Measurements from ENCODE around the gene HASPIN. TPM values are rescaled to one million over a fixed set of nuclear protein-coding genes. Genes with fewer than 3 reads are reported as not detected.
A peak's percentile ranks its signal among the peaks of the same experiment; 100 is the strongest.

The HASPIN gene
- total RNA-seq = 1 to 10 TPM in 1 of 6 experiments, under 1 TPM in 4, not detected in 1; 0.07 to 1.1 (median 0.27) TPM
- long read RNA-seq = 0 reads

- H3K9me3 ChIP-seq = no peaks in the 10 kb centered on the region
- H3K36me3 ChIP-seq = peaks cover 0 to 2% (median 0%) of the 10 kb centered on the region in 4 donors
- ATAC-seq (peak; percentile 89 to 97 (median 96)), DNase-seq (peak; percentile 92 to 93 (median 93))
- intact Hi-C loops (cut with DNase I) = no loop called here
- TF ChIP-seq CTCF (IDR thresholded peaks at IDR 0.05) = peak in 2 of 4 donors; percentile 7 to 48
- TF ChIP-seq POLR2A (IDR thresholded peaks at IDR 0.05) = peak; percentile 34
- peak within 1 kb of the TSS; percentile 70 to 77 (median 71) for H3K27ac ChIP-seq
- WGBS (ENCODE audit: insufficient coverage, low coverage, low lambda C conversion rate, missing lambda C conversion rate) = 0% methylated on average over 6 of the region's 98 CpGs
- H3K27me3 ChIP-seq = no peaks in the 10 kb centered on the region
- peaks cover 0 to 13% (median 0%) of the 10 kb centered on the region in 4 donors for H3K4me1 ChIP-seq
- peak within 1 kb of the TSS; percentile 65 to 87 (median 82) for H3K4me3 ChIP-seq
Observed at GRCh38 chr17:3723556-3724377, at the start of gene HASPIN. Gene HASPIN, plus strand, starts transcription at chr17:3723903. Its CDS starts 33 bp downstream, at chr17:3723936.

GRCh38 chr17:3675886-3676285 lies 47.8 kb upstream of the HASPIN start:
- intact Hi-C loops (cut with DNase I) = no loop called here
- Histone ChIP-seq H3K27me3 (no peaks in the 10 kb centered on the region), H3K36me3 (no peaks in the 10 kb centered on the region), H3K27ac (no peak overlapping the region), H3K9me3 (no peaks in the 10 kb centered on the region), H3K4me3 (no peak overlapping the region), H3K4me1 (no peaks in the 10 kb centered on the region)
- TF ChIP-seq CTCF (IDR thresholded peaks at IDR 0.05) (no peak), POLR2A (IDR thresholded peaks at IDR 0.05) (no peak)
- no peak for DNase-seq
- ATAC-seq = no peak
- 67% methylated on average over 5 of the region's 11 CpGs for WGBS (ENCODE audit: insufficient coverage, low coverage, low lambda C conversion rate, missing lambda C conversion rate)

GRCh38 chr17:3678095-3678820 lies 45.4 kb upstream of the HASPIN start:
- no peak for DNase-seq
- no peaks in the 10 kb centered on the region for H3K4me1 ChIP-seq
- ATAC-seq = no peak
- H3K4me3 ChIP-seq = no peak overlapping the region
- no peaks in the 10 kb centered on the region for H3K36me3 ChIP-seq
- H3K27me3 ChIP-seq = no peaks in the 10 kb centered on the region
- H3K9me3 ChIP-seq = no peaks in the 10 kb centered on the region
- WGBS (ENCODE audit: insufficient coverage, low coverage, low lambda C conversion rate, missing lambda C conversion rate) = no CpG with 5 or more reads among the region's 16 CpGs
- TF ChIP-seq POLR2A (IDR thresholded peaks at IDR 0.05) = no peak
- TF ChIP-seq CTCF (IDR thresholded peaks at IDR 0.05) = no peak
- H3K27ac ChIP-seq = no peak overlapping the region
- intact Hi-C loops (cut with DNase I) = no loop called here

GRCh38 chr17:3678821-3679530 lies 44.7 kb upstream of the HASPIN start:
- Histone ChIP-seq H3K4me3 (no peak overlapping the region), H3K9me3 (no peaks in the 10 kb centered on the region), H3K4me1 (no peaks in the 10 kb centered on the region), H3K27me3 (no peaks in the 10 kb centered on the region), H3K36me3 (no peaks in the 10 kb centered on the region), H3K27ac (no peak overlapping the region)
- DNase-seq (peak in 1 of 3 donors; percentile 13), ATAC-seq (no peak)
- intact Hi-C loops (cut with DNase I) = no loop called here
- 70% methylated on average over 3 of the region's 27 CpGs for WGBS (ENCODE audit: insufficient coverage, low coverage, low lambda C conversion rate, missing lambda C conversion rate)
- TF ChIP-seq POLR2A (IDR thresholded peaks at IDR 0.05) = no peak
- no peak for TF ChIP-seq CTCF (IDR thresholded peaks at IDR 0.05)

All from right lobe of liver (tissue), 6 donors.